ENCODE data around the gene LTB4R2.

GRCh38 chr14:24310646-24311604, 985 bp downstream of the LTB4R2 start, which contains the start of gene LTB4R:
- TF ChIP-seq CTCF (IDR thresholded peaks at IDR 0.05) (no peak), RCOR1 (IDR thresholded peaks at IDR 0.05; ENCODE audit: low read depth, low read length) (no peak)
